Dermis blood vessel endothelial cell (primary cell): Measurements from ENCODE around the gene CYP51A1. TPM values are rescaled to one million over a fixed set of nuclear protein-coding genes. Genes with fewer than 3 reads are reported as not detected.
"Not testable (repeated sequence)": the region's sequence is repeated elsewhere in the genome, so short reads cannot be mapped to it uniquely, and the experiment has no call there.

Experiments used
- DNase-seq: peaks from one replicate; pipeline ENCODE4 v3.0.0; 2010
- total RNA-seq: library from RNA; depleted of rRNA; stranded (reverse); fragments of >200 nt; gene quantifications from 2 replicates; pipeline ENCODE4 v1.2.3, GENCODE V29; 2014

Gene CYP51A1
- total RNA-seq, 1 donor from 2014 or later, result 183 TPM

GRCh38 chr7:92131093-92131492, 3.2 kb downstream of the CYP51A1 start:
- no peak for DNase-seq

GRCh38 chr7:92121681-92122080, 12.6 kb downstream of the CYP51A1 start:
- DNase-seq, result no peak

GRCh38 chr7:92119213-92119759, 15.0 kb downstream of the CYP51A1 start:
- no peak for DNase-seq

GRCh38 chr7:92116949-92117348, 17.3 kb downstream of the CYP51A1 start:
- no peak for DNase-seq

- no peak for DNase-seq
Measured at GRCh38 chr7:92115821-92116220, 18.5 kb downstream of the CYP51A1 start.

- DNase-seq, result no peak
Measured at GRCh38 chr7:92110857-92111256, 23.4 kb downstream of the CYP51A1 start.

GRCh38 chr7:92108821-92109220, 25.5 kb downstream of the CYP51A1 start:
- no peak for DNase-seq

GRCh38 chr7:92102862-92103261, 31.4 kb downstream of the CYP51A1 start:
- DNase-seq, result not testable (repeated sequence)

- no peak for DNase-seq
Measured at GRCh38 chr7:92100534-92100933, 33.7 kb downstream of the CYP51A1 start.

GRCh38 chr7:92095380-92095779, 38.9 kb downstream of the CYP51A1 start:
- no peak for DNase-seq

- DNase-seq, result no peak
Measured at GRCh38 chr7:92092210-92092609, 42.1 kb downstream of the CYP51A1 start.

GRCh38 chr7:92088266-92088665, 46.0 kb downstream of the CYP51A1 start:
- DNase-seq, result no peak

GRCh38 chr7:92083922-92084321, 50.4 kb downstream of the CYP51A1 start:
- not testable (repeated sequence) for DNase-seq

GRCh38 chr7:92076509-92076908, 57.8 kb downstream of the CYP51A1 start:
- no peak for DNase-seq

GRCh38 chr7:92075455-92076158, 58.7 kb downstream of the CYP51A1 start:
- DNase-seq, result no peak

GRCh38 chr7:92072708-92073107, 61.6 kb downstream of the CYP51A1 start:
- DNase-seq, result no peak

- DNase-seq, result no peak
Measured at GRCh38 chr7:92072121-92072520, 62.2 kb downstream of the CYP51A1 start.

GRCh38 chr7:92071032-92071431, 63.2 kb downstream of the CYP51A1 start:
- no peak for DNase-seq

- no peak for DNase-seq
Measured at GRCh38 chr7:92064438-92065029, 69.7 kb downstream of the CYP51A1 start.

Other genes starting within 250 kb of the CYP51A1 start
- 50.0 and 64.3 TPM in 2 replicates for gene AKAP9, start 193.6 kb downstream of the CYP51A1 start, total RNA-seq
- gene LRRD1, start 44.7 kb upstream of the CYP51A1 start, total RNA-seq, result under 0.01 TPM in 1 of 2 replicates, not detected in the other
- 53.0 and 67.0 TPM in 2 replicates for gene KRIT1, start 111.4 kb upstream of the CYP51A1 start, total RNA-seq
- 41.3 and 43.7 TPM in 2 replicates for gene ANKIB1, start 111.5 kb upstream of the CYP51A1 start, total RNA-seq